Mesenchymal stem cell (in vitro differentiated cells and primary cell): ENCODE data around the gene IGF1R.

ENCODE experiments used
- DNase-seq: peaks from one replicate; pipeline ENCODE4 v3.0.0-alpha.2; 2013
- H2AFZ ChIP-seq: one replicate; pipeline ENCODE4 v1.6.1; 2013; ENCODE audit warnings: low read depth, mild to moderate bottlenecking, control low read depth, inconsistent platforms, low read length, moderate library complexity
- H2AK5ac ChIP-seq: 2 replicates; pipeline ENCODE4 v1.6.1; 2013; ENCODE audit warnings: low read length, moderate library complexity, mild to moderate bottlenecking, inconsistent platforms; ENCODE audit not compliant: severe bottlenecking
- H2BK120ac ChIP-seq: one replicate; pipeline ENCODE4 v1.6.1; 2013; ENCODE audit warnings: low read depth, mild to moderate bottlenecking, inconsistent platforms, low read length, moderate library complexity
- H2BK12ac ChIP-seq, 2 experiments: one replicate each; pipeline ENCODE4 v1.6.1; 2013; ENCODE audit warnings: inconsistent platforms in 2 of 2, low read length in 2 of 2, mild to moderate bottlenecking in 2 of 2, moderate library complexity in 2 of 2, control low read depth in 1 of 2
- H2BK15ac ChIP-seq: one replicate; pipeline ENCODE4 v1.6.1; 2013; ENCODE audit warnings: mild to moderate bottlenecking, low read depth, inconsistent platforms; ENCODE audit not compliant: poor library complexity, severe bottlenecking
- H2BK5ac ChIP-seq: 2 replicates; pipeline ENCODE4 v1.6.1; 2013; ENCODE audit warnings: low read depth, mild to moderate bottlenecking, low read length, control low read depth, inconsistent platforms; ENCODE audit not compliant: poor library complexity, severe bottlenecking
- H3K14ac ChIP-seq, 2 experiments: one replicate each; pipeline ENCODE4 v1.6.1; 2013; ENCODE audit warnings: inconsistent platforms in 2 of 2, low read length in 2 of 2, control low read depth in 1 of 2, mild to moderate bottlenecking in 1 of 2, moderate library complexity in 1 of 2
- H3K18ac ChIP-seq, 2 experiments: one replicate each; pipeline ENCODE4 v1.6.1; 2013; ENCODE audit warnings: inconsistent platforms in 2 of 2, low read length in 2 of 2, control low read depth in 1 of 2, low read depth in 1 of 2, mild to moderate bottlenecking in 1 of 2
- H3K23ac ChIP-seq, 2 experiments: one replicate each; pipeline ENCODE4 v1.6.1; 2013; ENCODE audit warnings: inconsistent platforms in 2 of 2, low read length in 2 of 2, mild to moderate bottlenecking in 2 of 2, moderate library complexity in 2 of 2, control low read depth in 1 of 2
- H3K27ac ChIP-seq: 2 replicates; pipeline ENCODE4 v1.5.1; 2013; ENCODE audit warnings: mild to moderate bottlenecking, moderate library complexity, low read length, control low read depth, inconsistent platforms; ENCODE audit not compliant: poor library complexity, severe bottlenecking
- H3K27me3 ChIP-seq, 2 experiments: 2 replicates each; pipeline versions ENCODE4 v1.6.1 to v1.7.0; 2013; ENCODE audit warnings: low read length in 2 of 2, mild to moderate bottlenecking in 2 of 2, moderate library complexity in 2 of 2, control low read depth in 1 of 2, inconsistent platforms in 1 of 2; ENCODE audit not compliant: control insufficient read depth in 1 of 2, insufficient read depth in 1 of 2
- H3K36me3 ChIP-seq, 2 experiments: 2 replicates each; pipeline versions ENCODE4 v1.6.1 to v1.7.0; 2013; ENCODE audit warnings: low read length in 2 of 2, control low read depth in 1 of 2, inconsistent platforms in 1 of 2, low read depth in 1 of 2, mild to moderate bottlenecking in 1 of 2; ENCODE audit not compliant: insufficient read depth in 2 of 2, control insufficient read depth in 1 of 2
- H3K4ac ChIP-seq, 2 experiments: one replicate each; pipeline ENCODE4 v1.6.1; 2013; ENCODE audit warnings: inconsistent platforms in 2 of 2, low read length in 2 of 2, mild to moderate bottlenecking in 2 of 2, moderate library complexity in 2 of 2, control low read depth in 1 of 2, low read depth in 1 of 2
- H3K4me1 ChIP-seq: 2 replicates; pipeline ENCODE4 v1.6.1; 2013; ENCODE audit warnings: low read depth, low read length, control low read depth; ENCODE audit not compliant: control insufficient read depth, insufficient read depth
- H3K4me2 ChIP-seq: 2 replicates; pipeline ENCODE4 v1.6.1; 2013; ENCODE audit warnings: low read length, mild to moderate bottlenecking, inconsistent platforms; ENCODE audit not compliant: poor library complexity, severe bottlenecking
- H3K4me3 ChIP-seq, 2 experiments: 2 replicates each; pipeline versions ENCODE4 v1.5.1 to v1.7.0; 2013; ENCODE audit warnings: low read length in 2 of 2, mild to moderate bottlenecking in 2 of 2, control low read depth in 1 of 2, low read depth in 1 of 2; ENCODE audit not compliant: insufficient read depth in 1 of 2
- H3K79me1 ChIP-seq: replicated peaks from 2 replicates; pipeline ENCODE4 v1.6.1; 2013; ENCODE audit warnings: mild to moderate bottlenecking, control low read depth, low read length, inconsistent platforms; ENCODE audit not compliant: poor library complexity, severe bottlenecking
- H3K9ac ChIP-seq: 2 replicates; pipeline ENCODE4 v1.7.0; 2013; ENCODE audit warnings: mild to moderate bottlenecking, low read length, moderate library complexity
- H3K9me3 ChIP-seq: 2 replicates; pipeline ENCODE4 v1.7.0; 2013; ENCODE audit warnings: mild to moderate bottlenecking, low read length; ENCODE audit not compliant: control insufficient read depth
- H4K8ac ChIP-seq: one replicate; pipeline ENCODE4 v1.6.1; 2013; ENCODE audit warnings: inconsistent platforms, mild to moderate bottlenecking, low read length, moderate library complexity
- H4K91ac ChIP-seq: one replicate; pipeline ENCODE4 v1.6.1; 2013; ENCODE audit warnings: mild to moderate bottlenecking, low read length, inconsistent platforms
- WGBS: methylation state at CpG from one replicate; pipeline ENCODE4 v1.1.7; 2013; ENCODE audit warnings: mixed read lengths; 5-methylcytosine and 5-hydroxymethylcytosine counted together

IGF1R gene

GRCh38 chr15:98866511-98866910 is 218.2 kb downstream of the IGF1R start:
- Histone ChIP-seq H2BK5ac (no peak overlapping the region), H3K4me2 (no peak overlapping the region), H3K18ac (peak overlapping the region in 1 of 2 experiments; percentile 14), H3K14ac (no peak overlapping the region), H3K23ac (no peak overlapping the region), H3K9me3 (no peaks in the 10 kb centered on the region), H3K4me1 (peaks cover 3% of the 10 kb centered on the region), H3K9ac (peak overlapping the region; percentile 97), H2BK15ac (no peak overlapping the region), H3K36me3 (no peaks in the 10 kb centered on the region), H4K8ac (no peak overlapping the region), H3K4me3 (peak overlapping the region in 1 of 2 experiments; percentile 82), H2AK5ac (no peak overlapping the region), H2AFZ (no peak overlapping the region), H3K27me3 (no peaks in the 10 kb centered on the region), H3K79me1 (peaks cover 36% of the 10 kb centered on the region), H2BK120ac (no peak overlapping the region), H2BK12ac (no peak overlapping the region), H4K91ac (no peak overlapping the region), H3K4ac (peak overlapping the region in 1 of 2 experiments; percentile 34), H3K27ac (no peak overlapping the region)
- peak; percentile 89 for DNase-seq
- WGBS, result 21% methylated on average over 9 of the region's 11 CpGs

DNA sequence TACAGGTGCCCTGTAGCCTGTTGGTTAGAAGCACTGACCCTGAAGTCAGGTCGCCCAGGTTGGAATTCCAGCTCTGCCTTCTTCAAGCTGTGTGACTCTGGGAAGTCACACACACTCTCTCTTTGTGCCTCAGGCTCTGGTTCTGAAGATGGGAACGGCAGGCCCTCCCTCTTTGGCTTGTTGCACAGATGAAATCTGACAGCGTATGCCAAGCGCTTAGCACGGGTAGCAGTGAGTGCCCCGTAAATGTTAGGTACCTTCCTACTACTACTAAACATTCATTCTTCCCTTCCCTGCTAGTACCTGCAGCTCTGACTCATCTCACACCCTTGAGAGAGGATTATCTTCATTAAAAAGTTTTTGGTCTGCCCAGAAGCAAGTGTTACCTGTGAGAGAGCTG is 220.2 kb downstream of the IGF1R start:
- Histone ChIP-seq H3K9ac (no peak overlapping the region), H3K18ac (no peak overlapping the region), H2AK5ac (no peak overlapping the region), H3K4me2 (no peak overlapping the region), H3K14ac (no peak overlapping the region), H3K27me3 (no peaks in the 10 kb centered on the region), H3K36me3 (no peaks in the 10 kb centered on the region), H3K4me1 (peaks cover 5% of the 10 kb centered on the region), H3K79me1 (peaks cover 41% of the 10 kb centered on the region), H2BK15ac (no peak overlapping the region), H2BK5ac (no peak overlapping the region), H3K23ac (no peak overlapping the region), H3K4ac (no peak overlapping the region), H2BK12ac (no peak overlapping the region), H3K27ac (no peak overlapping the region), H2BK120ac (no peak overlapping the region), H4K91ac (no peak overlapping the region), H3K4me3 (no peak overlapping the region), H4K8ac (no peak overlapping the region), H2AFZ (no peak overlapping the region), H3K9me3 (no peaks in the 10 kb centered on the region)
- no peak for DNase-seq
- 87% methylated on average over 6 of the region's 6 CpGs for WGBS

DNA sequence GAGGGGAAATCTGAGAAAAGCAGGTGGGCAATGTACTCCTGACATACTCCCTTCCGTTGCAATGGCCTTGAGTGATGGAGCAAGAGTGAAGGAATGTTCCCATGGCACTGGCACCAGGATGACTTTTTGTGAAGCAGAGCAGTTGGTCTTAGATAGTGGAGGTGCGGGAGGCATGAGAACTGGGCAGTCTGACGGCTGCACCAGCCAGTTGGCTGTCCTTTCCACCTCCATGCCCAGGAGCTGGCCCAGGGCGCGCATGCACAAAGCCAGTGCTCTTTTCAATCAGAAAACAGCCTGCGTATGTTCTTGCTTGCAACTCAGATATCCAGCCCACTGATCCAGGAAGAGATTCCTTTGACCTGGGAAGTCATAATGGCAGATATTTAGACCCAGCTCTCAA is 222.4 kb downstream of the IGF1R start:
- Histone ChIP-seq H2BK15ac (no peak overlapping the region), H3K4me3 (no peak overlapping the region), H3K4me2 (no peak overlapping the region), H3K9me3 (no peaks in the 10 kb centered on the region), H3K4ac (peak overlapping the region in 1 of 2 experiments; percentile 13), H2BK120ac (no peak overlapping the region), H3K23ac (no peak overlapping the region), H3K27ac (no peak overlapping the region), H2AK5ac (no peak overlapping the region), H3K18ac (no peak overlapping the region), H3K9ac (no peak overlapping the region), H4K91ac (no peak overlapping the region), H3K27me3 (no peaks in the 10 kb centered on the region), H3K79me1 (peaks cover 35% of the 10 kb centered on the region), H2AFZ (no peak overlapping the region), H2BK12ac (peak overlapping the region in 1 of 2 experiments; percentile 59), H2BK5ac (no peak overlapping the region), H3K14ac (no peak overlapping the region), H3K4me1 (peaks cover 15% of the 10 kb centered on the region), H4K8ac (no peak overlapping the region), H3K36me3 (no peaks in the 10 kb centered on the region)
- WGBS, result over 99% methylated on average over 6 of the region's 6 CpGs
- DNase-seq, result no peak

DNA sequence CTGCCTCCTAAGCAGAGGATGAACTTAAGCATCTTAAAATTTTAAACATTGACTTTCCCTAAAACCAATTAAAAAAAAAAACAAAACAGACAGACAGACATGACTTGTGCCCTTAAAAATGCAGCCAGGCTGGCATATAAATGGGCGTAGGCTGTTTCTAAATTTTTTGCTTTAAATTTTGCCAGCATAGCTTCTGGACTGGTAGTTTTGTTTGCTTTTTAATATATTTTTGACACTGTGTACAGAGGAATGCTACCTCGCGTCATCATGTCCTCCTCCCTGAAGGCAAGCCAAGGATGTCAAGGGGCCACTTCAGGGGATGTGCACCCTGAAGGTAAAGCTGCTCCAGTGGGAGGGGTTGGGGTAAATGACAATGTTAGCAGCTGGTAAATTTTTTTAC is 224.4 kb downstream of the IGF1R start:
- Histone ChIP-seq H3K79me1 (peaks cover 31% of the 10 kb centered on the region), H3K4me2 (no peak overlapping the region), H3K4me3 (no peak overlapping the region), H3K9ac (no peak overlapping the region), H4K8ac (no peak overlapping the region), H3K27me3 (no peaks in the 10 kb centered on the region), H3K9me3 (no peaks in the 10 kb centered on the region), H3K14ac (no peak overlapping the region), H2AK5ac (peak overlapping the region; percentile 61), H2BK15ac (no peak overlapping the region), H3K23ac (no peak overlapping the region), H3K4ac (peak overlapping the region in 1 of 2 experiments; percentile 16), H2BK12ac (peak overlapping the region in 1 of 2 experiments; percentile 28), H4K91ac (no peak overlapping the region), H3K27ac (peak overlapping the region; percentile 56), H2AFZ (no peak overlapping the region), H2BK120ac (no peak overlapping the region), H2BK5ac (no peak overlapping the region), H3K4me1 (peaks cover 15% of the 10 kb centered on the region), H3K18ac (peak overlapping the region in 1 of 2 experiments; percentile 85), H3K36me3 (no peaks in the 10 kb centered on the region)
- 87% methylated on average over 3 of the region's 3 CpGs for WGBS
- no peak for DNase-seq
